GM19238 (cell line): Measurements from ENCODE around the gene EMC9.

Source experiments
- DNase-seq: peaks from one replicate; pipeline ENCODE4 v3.0.0; 2011; ENCODE audit warnings: low spot score; ENCODE audit not compliant: insufficient read length

EMC9 gene

DNA sequence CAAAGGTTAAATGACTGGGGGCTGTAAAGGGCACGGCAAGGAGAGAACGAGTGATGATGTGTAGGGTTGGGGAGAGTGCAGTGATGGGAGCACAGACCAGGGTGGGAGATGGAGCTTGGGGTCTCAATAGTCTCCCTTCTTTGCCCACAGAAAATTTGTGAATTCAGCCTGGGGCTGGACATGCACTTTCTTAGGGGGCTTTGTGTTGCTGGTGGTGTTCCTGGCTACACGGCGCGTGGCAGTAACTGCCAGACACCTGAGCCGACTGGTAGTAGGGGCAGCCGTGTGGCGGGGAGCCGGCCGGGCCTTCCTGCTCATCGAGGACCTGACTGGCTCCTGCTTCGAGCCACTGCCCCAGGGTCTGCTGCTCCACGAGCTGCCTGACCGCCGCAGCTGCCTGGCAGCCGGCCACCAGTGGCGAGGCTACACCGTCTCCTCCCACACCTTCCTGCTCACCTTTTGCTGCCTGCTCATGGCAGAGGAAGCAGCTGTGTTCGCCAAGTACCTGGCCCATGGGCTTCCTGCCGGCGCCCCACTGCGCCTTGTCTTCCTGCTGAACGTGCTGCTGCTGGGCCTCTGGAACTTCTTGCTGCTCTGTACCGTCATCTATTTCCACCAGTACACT lies 9.2 kb downstream of the EMC9 start:
- DNase-seq, result no peak

DNA sequence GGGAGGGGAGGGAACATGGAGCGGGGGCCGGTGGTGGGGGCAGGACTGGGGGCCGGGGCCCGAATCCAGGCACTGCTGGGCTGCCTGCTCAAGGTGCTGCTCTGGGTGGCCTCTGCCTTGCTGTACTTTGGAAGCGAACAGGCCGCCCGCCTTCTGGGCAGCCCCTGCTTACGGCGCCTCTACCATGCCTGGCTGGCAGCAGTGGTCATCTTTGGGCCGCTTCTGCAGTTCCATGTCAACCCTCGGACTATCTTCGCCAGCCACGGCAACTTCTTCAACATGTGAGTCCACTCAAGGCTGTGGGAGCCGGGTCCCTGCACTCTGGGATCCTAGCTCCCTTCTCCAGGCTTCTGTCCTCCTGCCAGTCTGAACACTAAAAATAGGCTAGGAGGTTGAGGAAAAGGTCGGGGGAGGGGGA lies 9.8 kb downstream of the EMC9 start:
- DNase-seq, result no peak

DNA sequence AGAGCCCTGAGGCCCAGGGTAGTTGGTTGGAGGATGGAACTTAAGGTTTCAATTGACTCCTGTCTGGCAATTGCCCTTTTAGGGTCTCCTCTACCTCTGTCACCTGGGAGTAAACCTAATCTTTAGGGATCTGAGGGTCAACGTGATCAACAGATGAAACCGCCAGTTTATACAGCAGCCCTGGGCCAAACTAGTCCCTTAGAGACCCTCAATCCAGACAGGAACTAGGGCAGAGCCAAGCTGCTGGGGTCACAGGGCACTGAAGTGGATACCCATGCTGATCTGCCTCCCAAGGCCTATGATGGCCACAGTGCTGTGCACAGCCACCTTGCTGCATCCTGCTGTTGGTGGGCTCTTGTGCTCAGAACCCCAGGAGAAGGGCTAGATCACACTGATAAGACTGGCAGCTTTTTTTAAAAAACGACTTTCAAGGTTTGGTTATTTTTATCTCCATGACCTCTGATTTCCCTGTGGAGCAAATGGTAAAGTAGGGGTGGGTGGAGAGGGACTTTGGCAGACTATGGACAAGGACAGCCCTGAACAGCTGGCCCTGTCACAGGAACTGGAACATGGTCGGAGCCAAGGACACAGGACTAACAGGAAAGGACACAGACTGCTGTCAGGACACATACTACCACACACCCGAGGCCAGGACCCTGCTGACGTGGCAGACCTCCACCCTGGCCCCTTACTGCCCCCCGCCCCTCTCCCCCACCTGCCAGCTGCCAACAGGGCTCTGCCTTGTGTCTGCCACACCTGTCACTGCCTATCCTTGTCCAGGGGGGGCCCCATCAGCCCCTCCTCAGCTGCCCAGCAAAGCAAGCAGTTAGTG lies 10.5 kb downstream of the EMC9 start:
- no peak for DNase-seq

DNA sequence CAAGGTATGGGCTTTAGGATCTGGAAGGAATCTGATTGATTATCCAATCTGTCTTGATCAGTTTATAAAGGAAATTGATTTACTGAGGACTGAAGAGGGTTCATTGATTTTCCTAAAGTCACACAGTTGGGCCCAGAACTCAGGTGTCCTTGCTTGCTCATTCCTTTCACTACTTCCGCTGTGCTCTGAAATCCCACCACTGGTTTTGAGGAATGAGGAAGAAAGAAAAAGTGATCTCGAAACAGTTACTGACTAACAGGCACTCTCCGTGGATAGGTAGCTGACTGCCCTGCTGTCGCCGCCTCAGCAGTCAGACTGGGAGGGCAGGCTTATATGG lies 11.0 kb downstream of the EMC9 start, which contains the start of gene FITM1:
TSS of gene FITM1 (plus strand) at position 280 of the 337 bp plus-strand sequence. CDS start 905 bp downstream, outside the sequence.
- no peak for DNase-seq

DNA sequence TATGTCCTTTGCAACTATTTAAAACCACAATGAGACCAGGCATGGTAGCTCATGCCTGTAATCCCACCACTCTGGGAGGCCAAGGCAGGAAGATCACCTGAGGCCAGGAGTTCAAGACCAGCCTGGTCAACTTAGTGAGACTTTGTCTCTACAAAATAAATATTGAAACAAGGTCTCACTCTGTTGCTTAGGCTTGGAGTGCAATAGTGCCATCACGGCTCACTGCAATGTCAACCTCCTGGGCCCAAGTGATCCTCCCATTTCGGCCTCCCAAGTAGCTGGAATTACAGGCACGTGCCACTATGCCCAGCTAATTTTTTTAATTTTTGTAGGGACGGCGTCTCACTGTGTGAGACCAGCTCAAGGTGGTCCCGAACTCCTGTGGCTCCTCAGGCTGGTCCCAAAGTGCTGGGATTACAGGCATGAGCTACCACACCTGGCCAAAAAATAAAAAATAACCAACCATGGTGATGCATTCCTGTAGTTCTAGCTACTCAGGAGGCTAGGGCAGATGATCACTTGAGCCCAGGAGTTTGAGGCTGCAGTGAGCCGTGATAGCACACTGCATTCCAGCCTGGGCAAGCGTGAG lies 11.9 kb downstream of the EMC9 start:
- no peak for DNase-seq

DNA sequence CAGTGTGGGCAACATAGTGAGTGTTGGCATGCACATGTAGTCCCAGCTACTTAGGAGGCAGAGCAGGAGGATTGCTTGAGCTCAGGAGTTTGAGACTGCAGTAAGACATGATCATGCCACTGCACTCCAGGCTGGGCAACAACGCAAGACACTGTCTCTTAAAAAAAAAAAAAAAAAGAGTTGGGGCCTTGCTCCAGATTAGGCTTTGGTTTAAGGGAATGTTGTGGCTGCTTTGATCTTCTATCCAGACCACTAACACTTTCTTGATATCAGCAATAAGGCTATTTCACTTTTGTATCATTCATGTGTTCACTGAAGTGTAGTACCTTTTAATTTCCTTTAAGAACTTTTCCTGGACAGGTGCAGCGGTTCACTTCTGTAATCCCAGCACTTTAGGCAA lies 13.7 kb downstream of the EMC9 start:
- no peak for DNase-seq

DNA sequence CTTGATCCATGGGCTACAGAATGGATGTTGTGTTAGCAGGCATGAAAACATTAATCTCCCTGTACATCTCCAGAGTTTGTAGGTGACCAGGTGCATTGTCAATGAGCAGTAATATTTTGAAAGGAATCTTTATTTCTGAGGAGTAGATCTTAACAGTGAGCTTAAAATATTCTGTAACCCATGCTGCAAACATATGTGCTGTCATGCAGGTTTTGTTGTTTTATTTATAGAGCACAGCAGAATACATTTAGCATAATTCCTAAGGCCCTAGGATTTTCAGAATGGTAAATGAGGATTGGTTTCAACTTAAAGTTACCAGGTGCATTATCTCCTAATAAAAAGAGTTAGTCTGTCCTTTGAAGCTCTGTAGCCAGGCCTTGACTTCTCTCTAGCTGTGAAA lies 14.5 kb downstream of the EMC9 start:
- no peak for DNase-seq

DNA sequence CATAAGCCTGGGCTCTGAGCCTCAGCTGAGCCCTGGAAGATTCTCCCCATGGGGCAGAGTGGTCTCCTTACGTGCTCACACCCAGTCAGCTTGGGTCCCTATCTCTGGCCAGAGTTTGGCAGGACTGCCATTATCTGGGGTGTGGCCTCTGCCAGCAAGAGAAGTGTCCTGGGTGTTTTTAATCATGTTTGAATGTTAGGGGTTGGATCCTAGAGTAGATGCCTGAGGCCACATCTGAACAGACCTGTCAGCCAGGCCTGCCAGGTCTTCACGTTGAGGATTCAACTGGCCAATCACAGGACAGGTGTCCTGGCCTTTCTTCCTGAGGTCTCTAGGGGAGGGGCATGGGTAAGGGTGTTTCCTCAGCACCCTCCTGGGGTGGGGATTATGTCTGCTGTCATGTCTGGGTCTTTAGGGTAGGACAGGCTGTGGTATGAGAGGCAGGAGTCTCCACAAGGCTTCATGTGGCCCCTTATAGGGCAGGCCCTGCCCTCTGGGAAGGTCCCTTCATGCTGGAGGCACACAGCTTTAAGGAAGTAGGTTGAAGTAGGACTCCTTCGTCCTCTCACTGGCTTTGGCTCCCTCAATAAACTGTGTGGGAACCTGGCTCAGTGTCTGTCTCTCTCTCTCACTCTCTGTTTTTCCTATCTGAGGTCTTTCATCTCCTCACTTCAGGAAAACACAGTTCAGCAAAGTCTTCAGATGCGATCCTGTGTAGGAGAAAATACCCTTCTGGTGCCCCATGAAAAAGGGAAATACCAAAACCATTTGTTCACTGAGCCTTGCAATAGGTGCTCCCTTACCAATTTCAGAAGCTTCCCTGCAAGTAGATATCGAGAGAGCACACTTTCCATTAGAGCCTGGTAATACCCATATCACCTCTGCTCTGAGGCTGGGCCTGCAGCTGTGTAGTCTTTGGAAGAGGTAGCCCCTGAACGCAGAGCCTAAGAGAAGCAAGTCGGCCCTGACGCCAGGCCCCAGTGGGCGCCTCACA lies 17.7 kb downstream of the EMC9 start:
- no peak for DNase-seq

DNA sequence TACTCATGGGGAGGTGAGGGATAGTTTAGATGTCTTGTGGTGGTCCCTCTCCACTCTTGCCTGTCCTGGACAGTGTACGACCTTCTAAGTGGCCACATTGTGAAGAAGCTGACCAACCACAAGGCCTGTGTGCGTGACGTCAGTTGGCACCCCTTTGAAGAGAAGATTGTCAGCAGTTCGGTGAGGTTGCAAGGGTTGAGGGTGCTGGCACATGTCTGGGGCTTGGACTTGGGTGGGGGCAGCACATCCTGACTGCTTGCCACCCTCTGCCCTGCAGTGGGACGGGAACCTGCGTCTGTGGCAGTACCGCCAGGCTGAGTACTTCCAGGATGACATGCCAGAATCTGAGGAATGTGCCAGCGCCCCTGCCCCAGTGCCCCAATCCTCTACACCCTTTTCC lies 18.5 kb downstream of the EMC9 start:
- no peak for DNase-seq

DNA sequence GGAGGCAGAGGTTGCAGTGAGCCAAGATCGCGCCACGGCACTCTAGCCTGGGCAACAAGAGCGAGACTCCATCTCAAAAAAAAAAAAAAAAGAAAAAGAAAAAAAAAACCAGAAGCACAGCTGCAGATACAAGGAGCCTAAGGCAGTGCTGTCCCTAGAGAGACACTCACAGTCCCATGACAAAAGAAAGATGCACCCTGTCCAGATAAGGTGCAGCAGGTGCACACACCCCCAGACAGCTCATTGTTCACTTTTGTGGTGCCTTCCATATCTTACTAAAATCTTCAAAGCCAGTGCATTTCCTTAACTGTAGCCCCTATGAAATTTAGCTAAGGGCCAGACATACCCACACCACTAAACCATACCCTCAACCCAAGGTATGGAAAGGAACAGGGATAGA lies 19.0 kb downstream of the EMC9 start:
- no peak for DNase-seq

DNA sequence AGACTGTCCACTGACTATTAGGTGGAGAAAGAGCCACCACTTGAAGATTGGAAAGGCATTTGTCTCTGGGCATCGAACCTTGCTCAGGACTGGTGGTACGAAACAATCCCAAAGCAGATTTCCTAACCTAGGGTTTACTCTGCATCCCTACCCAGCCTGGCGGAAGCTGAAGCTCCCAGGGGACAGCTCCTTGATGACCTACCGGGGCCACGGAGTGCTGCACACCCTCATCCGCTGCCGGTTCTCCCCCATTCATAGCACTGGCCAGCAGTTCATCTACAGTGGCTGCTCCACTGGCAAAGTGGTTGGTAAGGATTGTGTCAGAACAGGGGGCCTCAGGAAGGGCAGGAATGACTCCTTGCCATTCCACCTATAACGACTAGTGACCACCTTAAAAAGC lies 20.2 kb downstream of the EMC9 start:
- DNase-seq, result no peak

DNA sequence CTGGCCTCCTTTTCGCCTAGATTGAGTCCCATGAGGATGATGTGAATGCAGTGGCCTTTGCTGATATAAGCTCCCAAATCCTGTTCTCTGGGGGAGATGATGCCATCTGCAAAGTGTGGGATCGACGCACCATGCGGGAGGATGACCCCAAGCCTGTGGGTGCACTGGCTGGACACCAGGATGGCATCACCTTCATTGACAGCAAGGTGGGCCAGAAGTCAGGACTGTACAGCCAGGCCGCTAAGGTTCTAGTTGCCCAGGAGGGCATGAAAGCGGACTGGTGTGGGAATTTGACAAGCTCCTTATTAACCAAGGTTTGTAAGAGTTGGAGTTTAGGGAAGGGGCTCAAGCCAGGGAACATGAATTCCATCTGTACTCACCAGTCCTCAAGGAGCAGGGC lies 21.7 kb downstream of the EMC9 start:
- no peak for DNase-seq

DNA sequence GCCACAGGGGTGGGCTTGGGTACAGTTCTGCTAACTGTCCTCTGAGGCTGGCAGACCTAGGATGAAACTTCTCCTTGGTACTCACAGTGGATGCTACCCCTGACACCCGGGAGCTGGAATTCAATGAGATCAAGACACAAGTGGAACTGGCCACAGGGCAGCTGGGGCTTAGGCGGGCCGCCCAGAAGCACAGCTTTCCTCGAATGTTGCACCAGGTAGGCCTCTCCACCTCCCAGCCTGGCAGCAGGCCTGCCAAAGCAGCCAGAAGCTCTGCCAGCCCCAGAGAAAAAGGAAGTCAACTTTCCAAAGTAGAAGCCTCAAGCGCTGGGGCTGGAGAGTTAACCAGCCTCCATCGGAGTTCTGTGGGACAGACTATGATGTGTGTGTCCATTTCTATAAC lies 24.2 kb downstream of the EMC9 start:
- no peak for DNase-seq

DNA sequence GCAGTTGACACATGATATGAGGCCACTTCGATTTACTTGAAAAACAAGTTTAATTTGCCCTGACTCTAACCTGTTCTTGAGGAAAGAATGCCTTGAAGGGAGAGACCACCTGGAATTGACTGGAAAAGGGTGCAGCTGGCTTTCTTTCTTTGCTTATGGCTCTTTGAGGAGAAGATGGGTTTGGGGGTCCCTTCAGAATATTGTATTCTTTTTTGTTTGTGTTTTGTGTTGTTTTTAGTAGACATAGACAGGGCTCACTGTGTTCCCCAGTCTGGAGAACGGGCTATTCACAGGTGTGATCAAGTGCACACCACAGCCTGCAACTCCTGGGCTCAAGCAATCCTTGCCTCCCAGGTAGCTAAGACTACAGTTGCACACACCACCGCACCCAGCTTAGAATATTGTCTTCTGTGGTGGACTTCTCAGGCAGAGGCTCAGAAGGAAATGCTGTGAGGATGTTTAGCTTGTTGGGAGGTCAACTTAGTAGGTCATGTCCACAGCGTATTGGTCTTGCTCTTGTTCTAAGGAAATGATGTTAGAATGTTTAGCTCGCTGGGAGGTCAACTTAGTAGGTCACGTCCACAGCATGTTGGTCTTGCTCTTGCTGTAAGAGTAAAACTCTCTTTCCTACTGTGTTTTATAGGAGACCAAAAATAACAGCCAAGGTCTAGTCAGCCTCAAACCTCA lies 25.1 kb downstream of the EMC9 start:
- no peak for DNase-seq

DNA sequence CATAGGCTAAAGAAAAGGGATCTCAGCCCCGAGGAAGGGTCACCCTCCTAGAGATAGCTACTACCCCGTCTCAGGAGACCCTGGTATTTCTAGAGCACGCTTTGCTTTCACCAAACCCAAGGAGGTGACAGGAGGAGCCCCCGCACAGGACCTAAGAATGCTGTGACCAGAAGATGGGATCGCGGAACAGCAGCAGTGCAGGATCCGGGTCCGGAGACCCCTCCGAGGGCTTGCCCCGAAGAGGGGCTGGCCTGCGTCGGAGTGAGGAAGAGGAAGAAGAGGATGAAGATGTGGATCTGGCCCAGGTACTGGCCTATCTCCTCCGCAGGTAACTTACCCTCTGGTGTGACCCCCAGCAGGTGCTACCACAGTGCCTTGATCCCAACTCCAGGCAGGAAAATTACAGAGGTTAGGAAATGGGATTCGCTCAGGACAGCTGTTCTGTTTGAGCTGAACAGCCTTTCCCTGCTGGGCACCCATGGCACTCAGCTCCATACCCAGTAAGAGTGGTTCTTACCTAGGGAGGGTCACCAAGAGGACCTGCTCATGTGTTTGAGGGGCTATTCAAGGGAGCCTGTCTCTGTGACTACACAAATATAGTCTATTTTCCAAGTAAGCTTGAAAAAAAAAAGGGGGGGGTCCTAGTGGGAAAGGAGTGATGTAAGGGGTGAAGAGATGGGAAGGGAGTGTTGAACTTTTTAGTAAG lies 25.8 kb downstream of the EMC9 start:
- no peak for DNase-seq

DNA sequence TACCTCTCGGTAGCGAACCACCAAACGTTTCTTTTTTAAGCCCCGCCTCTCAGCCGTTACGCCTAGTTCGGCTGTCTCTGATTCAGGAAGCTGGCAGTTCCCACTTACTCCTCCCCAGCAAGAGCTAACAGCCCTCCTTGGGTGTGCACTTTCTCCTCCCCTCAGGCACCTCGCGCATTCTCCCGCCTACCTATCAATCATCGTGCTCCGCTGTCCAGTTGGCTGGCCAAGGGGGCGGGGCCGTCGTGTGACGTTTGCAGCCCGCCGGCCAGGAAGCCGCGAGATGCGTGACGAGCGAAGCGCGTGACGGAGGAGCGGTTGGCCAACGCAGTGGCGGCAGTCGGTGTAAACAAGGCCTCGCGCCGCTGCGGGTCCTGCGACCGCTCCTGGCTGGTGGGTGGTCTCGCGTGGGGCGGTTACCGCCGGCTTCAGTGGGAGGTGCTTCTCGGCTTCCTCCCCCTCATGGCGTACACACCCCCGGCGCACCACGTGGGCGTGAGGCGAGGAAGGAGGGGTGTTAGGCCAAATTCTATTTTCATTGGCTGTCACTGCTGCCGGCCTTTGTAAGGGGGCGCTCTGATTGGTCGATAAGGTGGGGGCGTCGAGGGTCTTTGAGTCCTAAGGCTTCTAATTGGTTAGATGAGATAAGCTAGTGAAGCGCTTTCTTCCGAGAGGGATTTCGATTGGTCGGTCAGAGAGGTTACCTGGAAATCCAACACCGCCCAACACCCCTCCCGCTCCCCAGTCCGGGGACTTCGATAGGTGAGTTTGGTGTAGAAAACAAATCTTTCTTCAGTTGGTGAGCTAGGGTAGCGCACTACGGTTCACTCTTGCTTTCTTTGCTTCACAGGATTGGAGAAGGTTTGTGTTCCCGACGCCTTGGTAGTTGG lies 26.6 kb downstream of the EMC9 start, which contains the start of the genes DCAF11 and NRL:
TSS of gene DCAF11 (plus strand) at position 246 of the 890 bp plus-strand sequence. CDS start 818 bp downstream, outside the sequence.
TSS of gene NRL (minus strand) at position 418 of the 890 bp plus-strand sequence. CDS start 32,101 bp downstream, outside the sequence.
- DNase-seq, result peak; percentile 94

DNA sequence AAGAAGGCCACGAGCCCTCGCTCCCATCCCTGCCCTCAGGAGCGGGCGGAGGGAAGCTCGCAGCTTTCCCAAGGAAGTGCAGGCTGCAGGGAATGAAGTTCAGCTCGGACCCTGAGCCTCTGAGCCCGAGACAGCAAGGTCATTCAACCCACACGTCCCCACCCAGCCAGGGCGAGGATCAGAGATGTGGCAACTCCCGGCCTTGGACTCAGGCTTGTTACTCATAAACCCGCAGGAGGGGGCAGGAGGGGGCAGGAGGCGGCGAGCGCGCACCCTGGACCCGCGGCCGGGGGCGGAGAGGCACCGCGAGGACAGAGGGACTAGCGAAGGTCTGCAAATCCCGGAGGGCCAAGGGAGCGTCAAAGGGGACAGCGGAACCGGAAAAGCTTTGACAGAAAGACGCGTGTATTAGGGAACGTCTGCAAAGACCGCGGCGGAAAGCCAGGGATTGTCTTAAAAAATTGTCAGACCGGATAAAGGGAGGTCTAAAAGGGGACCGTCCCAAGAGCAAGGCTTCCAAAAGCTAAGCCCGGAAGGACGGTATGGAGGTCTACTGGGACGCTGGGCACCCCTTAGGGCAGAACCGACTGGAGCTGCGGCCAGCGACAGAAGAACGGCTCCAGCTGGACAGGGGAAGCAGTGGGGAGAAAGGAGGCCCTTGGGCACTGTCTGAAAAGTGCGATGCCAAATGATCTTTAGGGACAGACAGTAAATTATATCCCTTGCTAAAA lies 27.4 kb downstream of the EMC9 start:
- DNase-seq, result peak; percentile 61

DNA sequence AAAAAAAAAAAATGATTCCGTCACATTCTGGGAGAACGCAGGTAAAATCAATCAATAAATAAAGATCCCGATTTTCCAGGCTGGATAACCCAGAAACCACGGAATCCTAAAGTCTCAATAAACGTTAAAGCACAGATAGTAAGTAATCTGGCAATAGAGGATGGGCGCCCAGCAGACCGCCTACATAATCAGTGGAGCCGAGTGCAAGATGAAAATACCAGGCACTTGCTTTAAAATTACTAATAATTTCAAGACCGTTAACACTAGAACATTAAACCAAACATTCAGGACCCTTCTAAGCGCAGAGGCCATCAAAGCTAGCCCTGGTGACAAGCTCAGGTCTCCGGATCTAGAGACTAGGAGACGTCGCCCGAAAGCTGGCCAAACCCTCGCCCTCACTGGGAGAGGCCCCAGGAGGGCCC lies 28.0 kb downstream of the EMC9 start:
- DNase-seq, result no peak
